ENCODE results near the gene PCBP1.
"Not testable (repeated sequence)": the region's sequence is repeated elsewhere in the genome, so short reads cannot be mapped to it uniquely, and the experiment has no call there.

PCBP1 gene

GRCh38 chr2:70128005-70128404, 40.7 kb downstream of the PCBP1 start:
- DNase-seq, result no peak

- not testable (repeated sequence) for DNase-seq
Observed at GRCh38 chr2:70131344-70132143, 44.3 kb downstream of the PCBP1 start.

GRCh38 chr2:70132244-70133126, 45.2 kb downstream of the PCBP1 start:
- peak; percentile 72 for DNase-seq

- no peak for DNase-seq
Observed at GRCh38 chr2:70133127-70133452, 45.8 kb downstream of the PCBP1 start.

GRCh38 chr2:70133491-70134322, 46.4 kb downstream of the PCBP1 start:
- DNase-seq, result no peak

- DNase-seq, result not testable (repeated sequence)
Observed at GRCh38 chr2:70134323-70134983, 47.2 kb downstream of the PCBP1 start.

Data from NCI-H2227 treated with DMSO at 0.1 percent for 48 hours (cell line).